Neural cell (in vitro differentiated cells): ENCODE results near the gene SLC9A6. TPM values are rescaled to one million over a fixed set of nuclear protein-coding genes. Genes with fewer than 3 reads are reported as not detected.
A peak's percentile ranks its signal among the peaks of the same experiment; 100 is the strongest.

ENCODE experiments used
- H2AFZ ChIP-seq: fragments of 200-600, 300-800 bp; sonication (generic), shearing (Covaris generic); 2 replicates; pipeline ENCODE4 v1.6.0; 2014; ENCODE audit warnings: low read depth, mild to moderate bottlenecking, antibody characterized with exemption, low read length, moderate library complexity
- H3F3A ChIP-seq: fragments of 200-600 bp; shearing (Covaris generic); 2 replicates; pipeline ENCODE4 v1.6.1; 2016; ENCODE audit warnings: mild to moderate bottlenecking, moderate library complexity, mixed read lengths, antibody characterized with exemption, low read length; ENCODE audit not compliant: insufficient read depth, poor library complexity, severe bottlenecking
- H3K27ac ChIP-seq: fragments of 200-600, 300-800 bp; sonication (generic), shearing (Covaris generic); 2 replicates; pipeline ENCODE4 v1.5.1; 2014; ENCODE audit warnings: mild to moderate bottlenecking, low read length, moderate library complexity
- H3K27me3 ChIP-seq: fragments of 300-800, 200-600 bp; sonication (generic), shearing (Covaris generic); 2 replicates; pipeline ENCODE4 v1.6.0; 2014; ENCODE audit warnings: mild to moderate bottlenecking, low read depth, low read length, moderate library complexity; ENCODE audit not compliant: insufficient read depth
- H3K36me3 ChIP-seq: fragments of 300-800, 200-600 bp; sonication (generic), shearing (Covaris generic); 2 replicates; pipeline ENCODE4 v1.5.1; 2014; ENCODE audit warnings: mild to moderate bottlenecking, antibody characterized with exemption, low read length, moderate library complexity; ENCODE audit not compliant: insufficient read depth
- H3K4me2 ChIP-seq: fragments of 300-800, 200-600 bp; sonication (generic), shearing (Covaris generic); 2 replicates; pipeline ENCODE4 v1.6.0; 2014; ENCODE audit warnings: mild to moderate bottlenecking, low read length
- H3K4me3 ChIP-seq: fragments of 300-800, 200-600 bp; sonication (generic), shearing (Covaris generic); 2 replicates; pipeline ENCODE4 v1.5.1; 2014; ENCODE audit warnings: mild to moderate bottlenecking, low read length, moderate library complexity
- H3K79me2 ChIP-seq: fragments of 200-600 bp; shearing (Covaris generic); replicated peaks from 2 replicates; pipeline ENCODE4 v1.6.0; 2014; ENCODE audit warnings: mild to moderate bottlenecking, low read length, moderate library complexity; ENCODE audit not compliant: insufficient read depth
- H3K9ac ChIP-seq: fragments of 300-800, 200-600 bp; sonication (generic), shearing (Covaris generic); 2 replicates; pipeline ENCODE4 v1.6.1; 2016; ENCODE audit warnings: mild to moderate bottlenecking, low read length, mixed read lengths
- H3K9me2 ChIP-seq: fragments of 200-600 bp; shearing (Covaris generic); 2 replicates; pipeline ENCODE4 v1.6.1; 2016; ENCODE audit warnings: mild to moderate bottlenecking, low read length, mixed read lengths; ENCODE audit not compliant: insufficient read depth
- H3K9me3 ChIP-seq: fragments of 200-600, 300-800 bp; sonication (generic), shearing (Covaris generic); 2 replicates; pipeline ENCODE4 v1.6.1; 2016; ENCODE audit warnings: mild to moderate bottlenecking, mixed run types, low read length, moderate library complexity, mixed read lengths
- H4K20me1 ChIP-seq: fragments of 200-600 bp; shearing (Covaris generic); 2 replicates; pipeline ENCODE4 v1.6.1; 2016; ENCODE audit warnings: mild to moderate bottlenecking, mixed run types; ENCODE audit not compliant: insufficient read depth
- EP300 ChIP-seq: fragments of 450-650 bp; conservative IDR thresholded peaks from 2 replicates; pipeline ENCODE4 v1.6.1; 2014; ENCODE audit warnings: antibody characterized with exemption, mild to moderate bottlenecking, moderate library complexity; ENCODE audit not compliant: poor library complexity, severe bottlenecking
- EZH2 ChIP-seq: fragments of 200-600, 300-800 bp; shearing (Covaris generic), sonication (generic); IDR thresholded peaks from 2 replicates; pipeline ENCODE4 v1.6.1; 2014; ENCODE audit warnings: antibody characterized with exemption, low read length, borderline replicate concordance, mild to moderate bottlenecking; ENCODE audit not compliant: insufficient read depth, poor library complexity, severe bottlenecking
- MXI1 ChIP-seq: fragments of 450-650 bp; conservative IDR thresholded peaks from 2 replicates; pipeline ENCODE4 v1.6.1; 2014; ENCODE audit warnings: antibody characterized with exemption, mild to moderate bottlenecking; ENCODE audit not compliant: poor library complexity, severe bottlenecking
- POLR2AphosphoS5 ChIP-seq: IDR thresholded peaks from 2 replicates; pipeline ENCODE4 v1.6.1; 2012
- RAD21 ChIP-seq: fragments of 450-650 bp; conservative IDR thresholded peaks from 2 replicates; pipeline ENCODE4 v1.6.1; 2014; ENCODE audit warnings: antibody characterized with exemption, mild to moderate bottlenecking, moderate library complexity
- SMC3 ChIP-seq: fragments of 450-650 bp; conservative IDR thresholded peaks from 2 replicates; pipeline ENCODE4 v1.6.1; 2014; ENCODE audit warnings: antibody characterized with exemption, mild to moderate bottlenecking, moderate library complexity; ENCODE audit not compliant: poor library complexity
- TAF1 ChIP-seq: IDR thresholded peaks from 2 replicates; pipeline ENCODE4 v1.6.1; 2012; ENCODE audit warnings: low read depth
- polyA plus RNA-seq: library from polyadenylated mRNA; depleted of rRNA; stranded (reverse); fragments of >200 nt; gene quantifications from 2 replicates; pipeline ENCODE4 v1.2.3, GENCODE V29; 2014
- TF ChIP-seq, protein P1 (sequence below): fragments of 450-650 bp; IDR thresholded peaks from 2 replicates; pipeline ENCODE4 v1.5.1; 2014; ENCODE audit warnings: antibody characterized with exemption, mild to moderate bottlenecking, moderate library complexity; ENCODE audit not compliant: poor library complexity, severe bottlenecking
- TF ChIP-seq, protein P2 (sequence below): IDR thresholded peaks from 2 replicates; pipeline ENCODE4 v1.6.1; 2012; ENCODE audit warnings: borderline replicate concordance

SLC9A6 gene
- polyA plus RNA-seq, 1 donor from 2014 or later: 103 TPM

DNA sequence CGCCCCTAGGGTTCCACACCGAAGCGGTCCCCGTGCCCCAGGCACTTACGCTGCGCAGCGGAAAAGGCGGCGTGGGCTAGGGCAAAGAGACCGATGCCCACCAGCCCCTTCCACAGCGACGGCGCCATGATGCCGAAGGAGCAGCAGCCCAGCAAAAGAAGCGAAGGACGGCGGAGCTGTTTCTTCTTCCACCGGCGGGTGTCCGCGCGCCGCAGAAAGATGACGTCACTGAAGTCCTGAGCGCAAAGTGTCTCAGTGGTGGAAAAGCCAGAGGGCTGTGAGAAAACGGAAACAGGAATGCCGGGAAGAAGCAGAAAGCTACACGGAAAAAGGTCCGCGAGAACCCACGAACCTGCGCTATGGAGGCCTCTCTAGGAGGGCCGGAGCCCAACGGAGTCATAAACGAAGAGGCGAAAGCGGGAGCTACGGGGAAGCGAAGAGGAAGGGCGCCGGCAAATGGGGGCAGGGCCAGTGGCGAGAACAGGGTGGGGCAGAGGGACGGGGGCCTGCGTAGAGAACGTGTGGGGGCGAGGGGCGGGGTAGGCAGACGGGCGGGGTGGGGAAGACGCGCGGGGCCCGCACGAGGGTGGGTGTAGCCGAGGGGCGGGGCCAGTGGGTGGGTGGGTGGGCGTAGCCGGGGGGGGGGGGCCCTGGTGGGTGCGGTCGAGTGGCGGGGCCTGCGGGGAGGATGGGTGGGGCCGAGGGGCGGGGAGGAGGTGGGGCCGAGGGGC lies 11.5 kb upstream of the SLC9A6 start, which contains the start of gene MMGT1:
TSS of gene MMGT1 (minus strand) at position 441 of the 731 bp plus-strand sequence. CDS start at position 128, 313 bp downstream.
- Histone ChIP-seq H3F3A (no peaks in the 10 kb centered on the region), H3K4me3 (peak within 1 kb of the TSS; percentile 84), H3K79me2 (peaks cover 21% of the 10 kb centered on the region), H3K27me3 (no peaks in the 10 kb centered on the region), H2AFZ (peak within 1 kb of the TSS; percentile 69), H3K4me2 (peak within 1 kb of the TSS; percentile 65), H3K9me3 (no peaks in the 10 kb centered on the region), H3K36me3 (no peaks in the 10 kb centered on the region), H3K9me2 (no peaks in the 10 kb centered on the region), H3K9ac (peak within 1 kb of the TSS; percentile 81), H3K27ac (peak within 1 kb of the TSS; percentile 94), H4K20me1 (no peaks in the 10 kb centered on the region)
- no peak for TF ChIP-seq EZH2
- peak; percentile 50 for TF ChIP-seq EP300
- TF ChIP-seq MXI1: no peak
- TF ChIP-seq RAD21: peak; percentile 11
- peak; percentile 66 for TF ChIP-seq POLR2AphosphoS5
- TF ChIP-seq, protein P1, sequence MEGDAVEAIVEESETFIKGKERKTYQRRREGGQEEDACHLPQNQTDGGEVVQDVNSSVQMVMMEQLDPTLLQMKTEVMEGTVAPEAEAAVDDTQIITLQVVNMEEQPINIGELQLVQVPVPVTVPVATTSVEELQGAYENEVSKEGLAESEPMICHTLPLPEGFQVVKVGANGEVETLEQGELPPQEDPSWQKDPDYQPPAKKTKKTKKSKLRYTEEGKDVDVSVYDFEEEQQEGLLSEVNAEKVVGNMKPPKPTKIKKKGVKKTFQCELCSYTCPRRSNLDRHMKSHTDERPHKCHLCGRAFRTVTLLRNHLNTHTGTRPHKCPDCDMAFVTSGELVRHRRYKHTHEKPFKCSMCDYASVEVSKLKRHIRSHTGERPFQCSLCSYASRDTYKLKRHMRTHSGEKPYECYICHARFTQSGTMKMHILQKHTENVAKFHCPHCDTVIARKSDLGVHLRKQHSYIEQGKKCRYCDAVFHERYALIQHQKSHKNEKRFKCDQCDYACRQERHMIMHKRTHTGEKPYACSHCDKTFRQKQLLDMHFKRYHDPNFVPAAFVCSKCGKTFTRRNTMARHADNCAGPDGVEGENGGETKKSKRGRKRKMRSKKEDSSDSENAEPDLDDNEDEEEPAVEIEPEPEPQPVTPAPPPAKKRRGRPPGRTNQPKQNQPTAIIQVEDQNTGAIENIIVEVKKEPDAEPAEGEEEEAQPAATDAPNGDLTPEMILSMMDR: no peak
- no peak for TF ChIP-seq SMC3
- TF ChIP-seq, protein P2, sequence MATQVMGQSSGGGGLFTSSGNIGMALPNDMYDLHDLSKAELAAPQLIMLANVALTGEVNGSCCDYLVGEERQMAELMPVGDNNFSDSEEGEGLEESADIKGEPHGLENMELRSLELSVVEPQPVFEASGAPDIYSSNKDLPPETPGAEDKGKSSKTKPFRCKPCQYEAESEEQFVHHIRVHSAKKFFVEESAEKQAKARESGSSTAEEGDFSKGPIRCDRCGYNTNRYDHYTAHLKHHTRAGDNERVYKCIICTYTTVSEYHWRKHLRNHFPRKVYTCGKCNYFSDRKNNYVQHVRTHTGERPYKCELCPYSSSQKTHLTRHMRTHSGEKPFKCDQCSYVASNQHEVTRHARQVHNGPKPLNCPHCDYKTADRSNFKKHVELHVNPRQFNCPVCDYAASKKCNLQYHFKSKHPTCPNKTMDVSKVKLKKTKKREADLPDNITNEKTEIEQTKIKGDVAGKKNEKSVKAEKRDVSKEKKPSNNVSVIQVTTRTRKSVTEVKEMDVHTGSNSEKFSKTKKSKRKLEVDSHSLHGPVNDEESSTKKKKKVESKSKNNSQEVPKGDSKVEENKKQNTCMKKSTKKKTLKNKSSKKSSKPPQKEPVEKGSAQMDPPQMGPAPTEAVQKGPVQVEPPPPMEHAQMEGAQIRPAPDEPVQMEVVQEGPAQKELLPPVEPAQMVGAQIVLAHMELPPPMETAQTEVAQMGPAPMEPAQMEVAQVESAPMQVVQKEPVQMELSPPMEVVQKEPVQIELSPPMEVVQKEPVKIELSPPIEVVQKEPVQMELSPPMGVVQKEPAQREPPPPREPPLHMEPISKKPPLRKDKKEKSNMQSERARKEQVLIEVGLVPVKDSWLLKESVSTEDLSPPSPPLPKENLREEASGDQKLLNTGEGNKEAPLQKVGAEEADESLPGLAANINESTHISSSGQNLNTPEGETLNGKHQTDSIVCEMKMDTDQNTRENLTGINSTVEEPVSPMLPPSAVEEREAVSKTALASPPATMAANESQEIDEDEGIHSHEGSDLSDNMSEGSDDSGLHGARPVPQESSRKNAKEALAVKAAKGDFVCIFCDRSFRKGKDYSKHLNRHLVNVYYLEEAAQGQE: peak; percentile 68
- no peak for TF ChIP-seq TAF1

DNA sequence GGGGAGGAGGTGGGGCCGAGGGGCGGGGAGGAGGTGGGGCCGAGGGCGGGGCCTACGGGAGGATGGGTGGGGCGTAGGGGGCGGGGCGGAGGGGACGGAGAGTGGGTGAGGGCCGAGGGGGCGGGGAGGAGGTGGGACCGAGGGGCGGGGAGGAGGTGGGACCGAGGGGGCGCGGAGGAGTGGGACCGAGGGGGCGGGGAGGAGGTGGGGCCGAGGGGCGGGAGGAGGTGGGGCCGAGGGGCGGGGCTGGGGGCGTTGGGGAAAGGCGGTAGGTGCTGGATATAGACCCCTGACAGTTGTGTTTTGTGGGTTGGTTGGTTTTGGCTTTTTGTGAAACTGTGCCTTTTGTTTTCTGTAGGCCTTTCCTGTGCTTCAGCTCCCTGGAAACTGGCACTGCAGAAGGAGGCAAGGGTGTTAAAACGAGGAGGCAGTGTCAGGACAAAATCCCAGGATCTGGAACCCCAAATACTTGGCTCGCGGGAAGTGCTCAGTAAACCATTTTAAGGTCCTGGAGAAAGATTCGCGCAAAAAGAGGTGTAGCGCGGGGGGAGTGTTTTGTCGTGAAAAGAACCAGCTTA lies 10.9 kb upstream of the SLC9A6 start:
- H2AFZ ChIP-seq: no peak overlapping the region
- no peaks in the 10 kb centered on the region for H3K9me2 ChIP-seq
- peak overlapping the region; percentile 45 for H3K27ac ChIP-seq
- H3F3A ChIP-seq: no peaks in the 10 kb centered on the region
- H3K36me3 ChIP-seq: no peaks in the 10 kb centered on the region
- H3K4me2 ChIP-seq: no peak overlapping the region
- H3K4me3 ChIP-seq: peak overlapping the region; percentile 61
- no peaks in the 10 kb centered on the region for H3K9me3 ChIP-seq
- H3K9ac ChIP-seq: peak overlapping the region; percentile 34
- no peak for TF ChIP-seq POLR2AphosphoS5
- TF ChIP-seq, protein P2: no peak
- TF ChIP-seq, protein P1: no peak
- TF ChIP-seq MXI1: no peak
- no peak for TF ChIP-seq SMC3
- TF ChIP-seq EZH2: no peak
- no peak for TF ChIP-seq EP300
- no peak for TF ChIP-seq TAF1
- TF ChIP-seq RAD21: no peak
- H4K20me1 ChIP-seq: no peaks in the 10 kb centered on the region
- H3K27me3 ChIP-seq: no peaks in the 10 kb centered on the region
- H3K79me2 ChIP-seq: peaks cover 21% of the 10 kb centered on the region
